Astrocyte of the cerebellum (primary cell): ENCODE results near the gene ARHGAP22.
"Not testable (repeated sequence)": the region's sequence is repeated elsewhere in the genome, so short reads cannot be mapped to it uniquely, and the experiment has no call there.

Experiments used
- DNase-seq: peaks from one replicate; pipeline ENCODE4 v3.0.0-alpha.2; 2011; ENCODE audit warnings: low read depth
- H3K4me3 ChIP-seq: 2 replicates; pipeline ENCODE4 v1.5.1; 2011; ENCODE audit warnings: mild to moderate bottlenecking, low read depth, low read length, moderate library complexity
- in situ Hi-C: cut with HindIII; loops from 2 replicates; pipeline ENCODE4 v1.10.0; 2017; ENCODE audit warnings: low sequenced_read_pairs
- TF ChIP-seq, protein P1 (sequence below): IDR thresholded peaks from 2 replicates; pipeline ENCODE4 v1.5.1; 2012; ENCODE audit warnings: low read length, low read depth, moderate library complexity, mild to moderate bottlenecking; ENCODE audit errors: missing control alignments

Gene ARHGAP22

DNA sequence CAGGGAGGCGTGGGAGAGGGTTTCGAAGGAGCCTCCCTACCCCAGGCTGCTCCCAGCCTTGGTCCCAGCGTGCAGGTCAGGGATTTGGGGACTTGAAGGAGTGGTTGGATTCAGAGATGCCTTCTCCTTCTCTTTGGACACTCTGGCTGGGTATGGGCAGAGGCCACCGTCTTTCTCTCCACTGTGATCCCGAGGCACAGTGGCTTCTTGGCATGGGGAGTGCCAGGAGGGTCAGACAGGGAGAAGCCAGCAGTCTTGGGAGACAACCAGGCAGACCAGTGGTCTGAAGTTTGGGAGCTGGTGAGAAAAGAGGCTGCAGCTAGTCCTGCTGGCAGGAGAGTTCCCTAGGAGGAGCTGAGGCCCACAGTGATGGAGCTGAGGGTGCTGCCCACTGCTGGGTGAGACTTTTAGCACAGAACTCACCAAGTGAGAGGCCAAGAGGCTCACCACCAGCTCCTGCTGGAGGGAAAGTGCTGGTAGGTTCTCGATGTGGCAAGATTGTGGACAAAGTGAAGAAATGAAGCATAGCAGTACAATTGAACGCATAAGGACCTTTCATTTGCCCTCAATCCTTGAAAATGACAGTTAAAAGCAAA, 44.6 kb upstream of the ARHGAP22 start:
- DNase-seq, result no peak
- no peak overlapping the region for H3K4me3 ChIP-seq
- TF ChIP-seq, protein P1, sequence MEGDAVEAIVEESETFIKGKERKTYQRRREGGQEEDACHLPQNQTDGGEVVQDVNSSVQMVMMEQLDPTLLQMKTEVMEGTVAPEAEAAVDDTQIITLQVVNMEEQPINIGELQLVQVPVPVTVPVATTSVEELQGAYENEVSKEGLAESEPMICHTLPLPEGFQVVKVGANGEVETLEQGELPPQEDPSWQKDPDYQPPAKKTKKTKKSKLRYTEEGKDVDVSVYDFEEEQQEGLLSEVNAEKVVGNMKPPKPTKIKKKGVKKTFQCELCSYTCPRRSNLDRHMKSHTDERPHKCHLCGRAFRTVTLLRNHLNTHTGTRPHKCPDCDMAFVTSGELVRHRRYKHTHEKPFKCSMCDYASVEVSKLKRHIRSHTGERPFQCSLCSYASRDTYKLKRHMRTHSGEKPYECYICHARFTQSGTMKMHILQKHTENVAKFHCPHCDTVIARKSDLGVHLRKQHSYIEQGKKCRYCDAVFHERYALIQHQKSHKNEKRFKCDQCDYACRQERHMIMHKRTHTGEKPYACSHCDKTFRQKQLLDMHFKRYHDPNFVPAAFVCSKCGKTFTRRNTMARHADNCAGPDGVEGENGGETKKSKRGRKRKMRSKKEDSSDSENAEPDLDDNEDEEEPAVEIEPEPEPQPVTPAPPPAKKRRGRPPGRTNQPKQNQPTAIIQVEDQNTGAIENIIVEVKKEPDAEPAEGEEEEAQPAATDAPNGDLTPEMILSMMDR, result no peak
- in situ Hi-C loops, result no loop called here

- no peak for DNase-seq
- in situ Hi-C loops, result no loop called here
- H3K4me3 ChIP-seq, result no peak overlapping the region
- TF ChIP-seq, protein P1, result no peak
These were observed 43.5 kb upstream of the ARHGAP22 start for GRCh38 chr10:48648172-48648942.

DNA sequence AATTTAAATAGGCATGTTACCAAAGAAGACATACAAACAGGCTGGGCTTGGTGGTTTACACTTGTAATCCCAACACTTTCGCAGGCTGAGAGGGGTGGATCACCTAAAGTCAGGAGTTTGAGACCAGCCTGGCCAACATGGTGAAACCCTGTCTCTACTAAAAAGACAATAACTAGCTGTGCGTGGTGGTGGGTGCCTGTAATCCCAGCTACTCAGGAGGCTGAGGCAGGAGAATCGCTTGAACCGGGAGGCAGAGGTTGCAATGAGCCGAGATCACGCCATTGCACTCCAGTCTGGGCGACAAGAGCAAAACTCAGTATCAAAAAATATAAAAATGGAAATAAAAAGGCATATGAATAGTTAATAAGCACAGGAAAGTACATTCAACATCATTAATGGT, 42.2 kb upstream of the ARHGAP22 start:
- DNase-seq, H3K4me3 ChIP-seq, in situ Hi-C loops: not testable (repeated sequence)

DNA sequence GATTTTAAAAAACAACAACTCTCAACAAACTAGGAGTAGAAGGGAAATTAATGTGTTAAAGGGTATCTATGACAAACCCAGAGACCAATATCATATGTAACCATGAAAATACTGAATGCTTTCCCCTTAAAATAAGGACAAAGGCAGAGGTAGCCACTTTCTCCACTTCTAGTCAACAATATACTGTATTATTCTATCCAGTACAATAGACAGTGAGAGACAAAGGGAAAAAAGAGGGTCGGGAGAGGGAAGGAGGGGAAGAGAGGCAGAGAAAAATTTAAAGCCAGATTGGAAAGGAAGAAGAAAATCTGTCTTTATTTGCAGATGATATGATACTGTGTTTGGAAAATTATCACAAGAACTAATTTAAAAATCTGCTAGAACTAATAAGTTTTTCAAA, 40.7 kb upstream of the ARHGAP22 start:
- in situ Hi-C loops, result no loop called here
- no peak for DNase-seq
- TF ChIP-seq, protein P1, result no peak

DNA sequence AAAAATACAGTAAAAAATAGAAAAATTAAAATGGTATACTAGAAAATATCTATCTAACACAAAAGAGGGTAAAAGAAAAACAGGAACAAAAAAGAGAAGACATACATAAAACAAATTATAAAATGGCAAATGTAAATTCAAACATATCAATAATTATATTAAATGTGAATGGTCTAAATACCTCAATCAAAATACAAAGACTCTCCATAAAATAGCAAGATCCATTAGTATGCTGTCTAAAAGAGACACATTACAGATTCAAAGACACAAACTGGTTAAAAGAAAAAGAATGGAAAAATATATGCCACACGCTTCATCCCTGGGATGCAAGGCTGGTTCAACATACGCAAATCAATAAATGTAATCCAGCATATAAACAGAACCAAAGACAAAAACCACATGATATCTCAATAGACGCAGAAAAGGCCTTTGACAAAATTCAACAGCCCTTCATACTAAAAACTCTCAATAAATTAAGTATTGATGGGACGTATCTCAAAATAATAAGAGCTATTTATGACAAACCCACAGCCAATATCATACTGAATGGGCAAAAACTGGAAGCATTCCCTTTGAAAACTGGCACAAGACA, 36.3 kb upstream of the ARHGAP22 start:
- in situ Hi-C loops, H3K4me3 ChIP-seq, DNase-seq: not testable (repeated sequence)

More for the DNA sequence above, 40.7 kb upstream of the ARHGAP22 start:
- H3K4me3 ChIP-seq, result no peak overlapping the region

DNA sequence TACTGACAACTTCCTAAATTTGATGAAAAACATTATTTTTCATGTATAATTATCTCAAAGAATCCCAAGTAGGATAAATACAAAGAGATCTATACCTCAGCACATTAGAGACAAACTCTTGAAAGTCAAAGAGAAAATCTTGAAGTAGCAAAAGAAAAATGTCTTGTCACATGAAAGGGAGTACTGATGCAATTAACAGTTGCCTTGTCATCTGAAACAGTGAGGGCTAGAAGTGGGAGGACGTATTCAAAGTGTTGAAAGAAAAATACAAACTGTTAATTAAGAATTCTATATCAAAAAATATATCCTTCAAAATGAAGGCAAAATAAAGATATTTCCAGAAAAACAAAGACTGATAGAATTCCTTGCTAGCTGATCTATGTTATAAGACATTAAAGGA, 35.5 kb upstream of the ARHGAP22 start:
- DNase-seq, result no peak
- H3K4me3 ChIP-seq, result no peak overlapping the region
- in situ Hi-C loops, result no loop called here
- TF ChIP-seq, protein P1, result no peak

GRCh38 chr10:48639632-48640031, 34.8 kb upstream of the ARHGAP22 start:
- no peak overlapping the region for H3K4me3 ChIP-seq
- in situ Hi-C loops, result no loop called here
- TF ChIP-seq, protein P1, result no peak
- DNase-seq, result no peak
